Endothelial cell of umbilical vein (primary cell): ENCODE measurements around the gene WBP2NL. TPM values are rescaled to one million over a fixed set of nuclear protein-coding genes. Genes with fewer than 3 reads are reported as not detected.

Source experiments
- BruUV-seq: library from RNA; stranded (reverse); fragments of 400-500 nt; replicated peaks from 2 replicates; lab custom pipeline; 2021; lab: Mats Ljungman, UMichigan
- CTCF ChIA-PET: fragments of 300-600, 350-600 bp; sonication (Branson Sonifier 250); formaldehyde crosslinking; loops from one replicate; lab custom pipeline; 2021; ENCODE audit warnings: antibody characterized with exemption, inconsistent platforms; lab: Charles Lee
- POLR2A ChIA-PET: fragments of 300-600, 350-600 bp; sonication (Branson Sonifier 250); formaldehyde crosslinking; loops from one replicate; lab custom pipeline; 2021; ENCODE audit warnings: antibody characterized with exemption, inconsistent platforms; lab: Charles Lee
- DNase-seq: peaks from one replicate; pipeline ENCODE4 v3.0.0-alpha.2; 2011; ENCODE audit warnings: low read depth, low spot score
- FAIRE-seq: peaks from 2 replicates; lab custom pipeline; 2011; peaks lifted over from hg19 to GRCh38; lab: Jason Lieb, UNC
- H2AFZ ChIP-seq: 2 replicates; pipeline ENCODE4 v1.6.0; 2012; ENCODE audit warnings: low read depth, low read length, control low read depth, inconsistent platforms
- H3K27ac ChIP-seq: 2 replicates; pipeline ENCODE4 v1.5.1; 2011; ENCODE audit warnings: low read depth, mild to moderate bottlenecking, control low read depth, low read length, moderate library complexity; ENCODE audit not compliant: insufficient read depth
- H3K27me3 ChIP-seq, 2 experiments: 2 replicates each; pipeline versions ENCODE4 v1.6.0 to v1.6.1; 2011; ENCODE audit warnings: low read length in 2 of 2, mixed read lengths in 1 of 2; ENCODE audit not compliant: control insufficient read depth in 2 of 2, insufficient read depth in 2 of 2
- H3K36me3 ChIP-seq, 2 experiments: 2 replicates in 1 of 2; 3 replicates in 1 of 2; pipeline ENCODE4 v1.5.1; 2011; ENCODE audit warnings: low read length in 2 of 2, mild to moderate bottlenecking in 1 of 2, moderate library complexity in 1 of 2; ENCODE audit not compliant: control insufficient read depth in 2 of 2, insufficient read depth in 2 of 2; ENCODE audit errors: extremely low read depth in 1 of 2
- H3K4me1 ChIP-seq: 3 replicates; pipeline ENCODE4 v1.5.1; 2011; ENCODE audit warnings: mild to moderate bottlenecking, low read length; ENCODE audit not compliant: control insufficient read depth, insufficient read depth; ENCODE audit errors: extremely low read depth
- H3K4me2 ChIP-seq: 2 replicates; pipeline ENCODE4 v1.6.1; 2011; ENCODE audit warnings: low read length, control low read depth, mixed read lengths; ENCODE audit not compliant: insufficient read depth
- H3K4me3 ChIP-seq, 3 experiments: fragments of 200-600 bp in 1 of 3; sonication (generic), shearing (Covaris generic) in 1 of 3; replicated peaks in 1 of 3; 2 replicates each; pipeline ENCODE4 v1.5.1; 2011 to 2016; ENCODE audit warnings: control low read depth in 3 of 3, low read length in 3 of 3, mild to moderate bottlenecking in 2 of 3, inconsistent platforms in 1 of 3, low read depth in 1 of 3, moderate library complexity in 1 of 3; ENCODE audit not compliant: insufficient read depth in 1 of 3
- H3K79me2 ChIP-seq: 2 replicates; pipeline ENCODE4 v1.6.0; 2012; ENCODE audit warnings: low read length, inconsistent platforms; ENCODE audit not compliant: control insufficient read depth, insufficient read depth
- H3K9ac ChIP-seq: replicated peaks from 2 replicates; pipeline ENCODE3; 2011; ENCODE audit warnings: low read length, control low read depth; ENCODE audit not compliant: insufficient read depth; ENCODE audit errors: extremely low read depth
- H3K9me1 ChIP-seq: replicated peaks from 3 replicates; pipeline ENCODE4 v1.6.0; 2011; ENCODE audit warnings: mild to moderate bottlenecking, low read length; ENCODE audit not compliant: control insufficient read depth, insufficient read depth; ENCODE audit errors: extremely low read depth
- H3K9me3 ChIP-seq: replicated peaks from 2 replicates; pipeline ENCODE4 v1.5.1; 2012; ENCODE audit warnings: low read length, inconsistent platforms; ENCODE audit not compliant: control insufficient read depth, insufficient read depth
- H4K20me1 ChIP-seq: replicated peaks from 2 replicates; pipeline ENCODE3; 2011; ENCODE audit warnings: mild to moderate bottlenecking, low read length; ENCODE audit not compliant: control insufficient read depth, insufficient read depth; ENCODE audit errors: extremely low read depth
- EZH2 ChIP-seq: IDR thresholded peaks from 2 replicates; pipeline ENCODE4 v1.6.1; 2012; ENCODE audit warnings: borderline replicate concordance, low read depth, mild to moderate bottlenecking, moderate library complexity, low read length, inconsistent platforms; ENCODE audit not compliant: severe bottlenecking
- FOS ChIP-seq: IDR thresholded peaks from 2 replicates; pipeline ENCODE4 v1.6.1; 2011; ENCODE audit warnings: mild to moderate bottlenecking, low read length, moderate library complexity, borderline replicate concordance; ENCODE audit not compliant: insufficient read depth
- JUN ChIP-seq: IDR thresholded peaks from 2 replicates; pipeline ENCODE4 v1.6.1; 2011; ENCODE audit warnings: borderline replicate concordance, low read depth; ENCODE audit not compliant: insufficient read length, insufficient read depth
- MYC ChIP-seq: IDR thresholded peaks from one replicate; pipeline ENCODE4 v1.6.1; 2011; ENCODE audit warnings: mild to moderate bottlenecking, low read depth, low read length
- POLR2A ChIP-seq: IDR thresholded peaks from 2 replicates; pipeline ENCODE4 v1.6.1; 2012; ENCODE audit warnings: low read depth, mild to moderate bottlenecking, control low read depth, low read length
- POLR2AphosphoS5 ChIP-seq: IDR thresholded peaks from 2 replicates; pipeline ENCODE4 v1.6.1; 2012; ENCODE audit warnings: low read depth, mild to moderate bottlenecking, control low read depth, low read length, moderate library complexity; ENCODE audit not compliant: insufficient read depth
- dilution Hi-C: fragments of 300-500 bp; cut with MboI; formaldehyde crosslinking; loops from one replicate; pipeline ENCODE4 v1.15.0; 2019; ENCODE audit warnings: low sequenced_read_pairs; ENCODE audit not compliant: extremely low pct_ligation_motif_present
- intact Hi-C: fragments of 100-400 bp; cut with micrococcal nuclease; formaldehyde crosslinking; loops from one replicate; pipeline ENCODE4 v1.10.0; 2022
- polyA plus RNA-seq, 4 experiments: library from polyadenylated mRNA; depleted of rRNA in 3 of 4; stranded (reverse) in 3 of 4; unstranded in 1 of 4; fragments of >200 nt; gene quantifications; 2 replicates each; pipeline versions ENCODE4 v1.2.1 to v1.2.3, GENCODE V29; 2011 to 2012; ENCODE audit warnings: missing spikeins in 1 of 4
- total RNA-seq: library from RNA; stranded (reverse); gene quantifications from 2 replicates; pipeline ENCODE4 v1.2.3, GENCODE V29; 2021
- TF ChIP-seq, protein P1 (sequence below): IDR thresholded peaks from 2 replicates; pipeline ENCODE4 v1.6.1; 2011; ENCODE audit not compliant: insufficient read depth, insufficient read length
- TF ChIP-seq, protein P2 (sequence below), 2 donors: IDR thresholded peaks; 1 replicate in 1 of 2; 2 replicates in 1 of 2; pipeline ENCODE4 v1.5.1; 2011; ENCODE audit warnings: low read length in 2 of 2, mild to moderate bottlenecking in 2 of 2, moderate library complexity in 2 of 2, control low read depth in 1 of 2, inconsistent platforms in 1 of 2, low read depth in 1 of 2; ENCODE audit not compliant: insufficient read depth in 1 of 2; ENCODE audit errors: extremely low read depth in 1 of 2

Gene WBP2NL
- total and polyA plus RNA-seq, 2 donors (not counting 3 experiments of a cell fraction or from before 2014, with no cell fraction given) = 0.08 to 0.27 TPM

- H3K27ac ChIP-seq = no peak overlapping the region
- FAIRE-seq = no peak
- dilution Hi-C loops (no loop called here), intact Hi-C loops (no loop called here)
- CTCF ChIA-PET = interaction anchor here (1.0 kb wide), 1 partner anchor 26 kb away, joined by 3 read pairs; no protein-coding TSS in a partner anchor
- H3K9ac ChIP-seq = no peak overlapping the region
- POLR2A ChIA-PET = no interaction called here
- no peak overlapping the region for H3K4me2 ChIP-seq
- BruUV-seq = no TSS peak
- no peaks in the 10 kb centered on the region for H3K27me3 ChIP-seq
- peaks cover 7% of the 10 kb centered on the region for H3K4me1 ChIP-seq
- no peaks in the 10 kb centered on the region for H4K20me1 ChIP-seq
- H3K4me3 ChIP-seq = no peak overlapping the region
- H3K9me1 ChIP-seq = no peaks in the 10 kb centered on the region
- no peak for DNase-seq
- peaks cover 0 to under 1% of the 10 kb centered on the region in 2 experiments for H3K36me3 ChIP-seq
- H2AFZ ChIP-seq = no peak overlapping the region
- no peaks in the 10 kb centered on the region for H3K9me3 ChIP-seq
- no peak for TF ChIP-seq POLR2A
- no peak for TF ChIP-seq POLR2AphosphoS5
- TF ChIP-seq, protein P1, sequence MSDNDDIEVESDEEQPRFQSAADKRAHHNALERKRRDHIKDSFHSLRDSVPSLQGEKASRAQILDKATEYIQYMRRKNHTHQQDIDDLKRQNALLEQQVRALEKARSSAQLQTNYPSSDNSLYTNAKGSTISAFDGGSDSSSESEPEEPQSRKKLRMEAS = no peak
- TF ChIP-seq JUN = no peak
- no peak for TF ChIP-seq FOS
- TF ChIP-seq MYC = no peak
- no peak for TF ChIP-seq EZH2
- TF ChIP-seq, protein P2, sequence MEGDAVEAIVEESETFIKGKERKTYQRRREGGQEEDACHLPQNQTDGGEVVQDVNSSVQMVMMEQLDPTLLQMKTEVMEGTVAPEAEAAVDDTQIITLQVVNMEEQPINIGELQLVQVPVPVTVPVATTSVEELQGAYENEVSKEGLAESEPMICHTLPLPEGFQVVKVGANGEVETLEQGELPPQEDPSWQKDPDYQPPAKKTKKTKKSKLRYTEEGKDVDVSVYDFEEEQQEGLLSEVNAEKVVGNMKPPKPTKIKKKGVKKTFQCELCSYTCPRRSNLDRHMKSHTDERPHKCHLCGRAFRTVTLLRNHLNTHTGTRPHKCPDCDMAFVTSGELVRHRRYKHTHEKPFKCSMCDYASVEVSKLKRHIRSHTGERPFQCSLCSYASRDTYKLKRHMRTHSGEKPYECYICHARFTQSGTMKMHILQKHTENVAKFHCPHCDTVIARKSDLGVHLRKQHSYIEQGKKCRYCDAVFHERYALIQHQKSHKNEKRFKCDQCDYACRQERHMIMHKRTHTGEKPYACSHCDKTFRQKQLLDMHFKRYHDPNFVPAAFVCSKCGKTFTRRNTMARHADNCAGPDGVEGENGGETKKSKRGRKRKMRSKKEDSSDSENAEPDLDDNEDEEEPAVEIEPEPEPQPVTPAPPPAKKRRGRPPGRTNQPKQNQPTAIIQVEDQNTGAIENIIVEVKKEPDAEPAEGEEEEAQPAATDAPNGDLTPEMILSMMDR (IDR thresholded peaks at IDR 0.05; ENCODE audit: extremely low read depth in 1 of 2, insufficient read depth in 1 of 2, low read depth in 1 of 2, low read length in 2 of 2) = no peak
- H3K79me2 ChIP-seq = peaks cover 2% of the 10 kb centered on the region
Measured at GRCh38 chr22:42065438-42066125, 67.0 kb downstream of the WBP2NL start.
